Islet of Langerhans (tissue), 1 donor: Measurements from ENCODE around the gene DIAPH2.

ENCODE experiments used
- FAIRE-seq: peaks from one replicate; lab custom pipeline; 2011; peaks lifted over from hg19 to GRCh38; lab: Jason Lieb, UNC

DIAPH2 gene

DNA sequence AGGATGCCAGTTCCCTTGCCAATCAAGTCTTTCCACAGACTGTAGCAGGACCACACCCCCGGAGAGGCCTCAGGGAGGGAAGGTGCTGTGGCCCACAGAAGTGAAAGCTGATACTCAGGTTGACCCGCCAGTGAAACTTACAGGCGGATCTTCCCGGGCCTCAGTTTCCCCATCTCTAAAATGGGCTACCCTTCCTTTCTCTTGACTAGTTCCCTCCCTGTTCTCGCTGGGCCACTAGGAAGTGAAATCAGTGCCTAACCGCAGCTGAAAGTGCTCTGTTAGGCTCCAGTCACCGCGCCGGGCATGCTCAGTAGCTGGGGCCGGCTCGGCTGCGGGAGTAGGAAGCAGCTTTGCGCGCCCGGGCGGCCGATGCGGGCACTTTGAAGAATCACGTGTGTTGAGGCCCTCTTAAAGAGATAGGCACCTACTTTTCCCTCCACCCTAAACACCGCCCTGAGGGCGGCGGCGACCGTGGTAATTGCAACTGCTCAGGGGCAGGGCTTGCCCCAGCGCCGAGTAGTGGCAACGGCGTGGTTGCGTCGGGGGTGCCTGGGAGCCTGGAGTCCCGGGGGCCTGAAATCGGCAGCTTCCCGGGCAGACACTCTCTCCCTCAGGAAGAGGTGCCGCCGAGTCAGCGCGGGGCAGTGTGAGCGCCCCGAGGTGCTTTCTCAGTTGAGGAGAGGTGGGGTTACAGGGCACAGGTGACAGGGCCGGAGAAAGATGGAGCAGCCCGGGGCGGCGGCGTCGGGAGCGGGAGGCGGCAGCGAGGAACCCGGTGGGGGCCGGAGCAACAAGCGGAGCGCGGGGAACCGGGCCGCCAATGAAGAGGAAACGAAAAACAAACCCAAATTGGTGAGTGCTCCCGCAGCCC, at the start of gene DIAPH2:
Gene DIAPH2 (plus strand): TSS at position 504 of the 871 bp plus-strand sequence.
- no peak for FAIRE-seq

DNA sequence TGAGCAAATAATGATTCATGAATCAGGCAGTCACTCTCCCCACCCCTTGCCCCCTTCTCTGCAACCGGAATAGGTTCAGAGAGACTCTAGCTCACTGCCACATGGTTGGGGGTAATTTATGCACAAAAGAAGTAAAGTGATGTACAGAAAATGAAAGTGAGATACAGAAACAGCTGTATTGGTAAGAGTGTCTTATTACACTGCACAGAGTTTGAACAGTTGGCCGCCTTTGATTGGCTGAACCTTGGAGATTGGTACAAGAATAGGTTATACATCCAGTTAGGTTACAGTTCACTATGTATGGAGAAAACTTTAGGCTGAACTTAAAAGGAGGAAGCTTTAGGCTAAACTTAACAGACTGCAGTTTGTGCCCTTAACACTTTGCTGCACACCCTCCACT, 34.6 kb upstream of the DIAPH2 start:
- FAIRE-seq, result peak; percentile 79

DNA sequence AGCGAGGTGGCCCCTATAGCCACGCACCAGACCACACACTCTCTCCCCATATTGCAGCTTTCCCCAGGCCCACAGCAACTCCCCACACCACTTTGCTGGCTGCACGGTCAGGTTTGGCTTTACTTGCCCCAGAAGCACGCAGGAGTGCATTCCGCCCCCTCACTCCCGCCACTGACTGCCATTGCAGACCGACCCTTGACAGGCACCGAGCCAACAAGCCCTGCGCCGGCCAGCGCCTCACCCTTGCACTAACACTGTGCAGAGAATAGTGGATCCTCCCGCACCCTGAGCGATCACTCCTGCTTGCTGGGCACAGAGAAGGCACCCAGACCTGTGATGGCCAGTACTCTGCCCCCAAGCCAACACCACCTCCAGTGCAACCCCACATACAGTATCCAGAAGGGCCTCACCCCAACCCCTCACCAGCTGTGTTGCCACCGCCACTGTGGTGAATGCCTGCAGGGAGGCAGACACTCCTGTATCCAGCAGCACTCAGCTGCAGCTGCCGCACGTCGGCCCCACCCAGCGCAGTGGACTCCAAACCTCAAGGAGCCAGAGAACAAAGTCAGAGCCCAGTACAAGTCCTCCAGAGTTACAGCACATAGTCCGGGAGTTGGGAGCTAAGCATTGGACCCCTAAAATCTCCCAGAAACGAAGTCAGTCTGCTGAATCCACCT, 28.6 kb upstream of the DIAPH2 start:
- FAIRE-seq, result no peak

DNA sequence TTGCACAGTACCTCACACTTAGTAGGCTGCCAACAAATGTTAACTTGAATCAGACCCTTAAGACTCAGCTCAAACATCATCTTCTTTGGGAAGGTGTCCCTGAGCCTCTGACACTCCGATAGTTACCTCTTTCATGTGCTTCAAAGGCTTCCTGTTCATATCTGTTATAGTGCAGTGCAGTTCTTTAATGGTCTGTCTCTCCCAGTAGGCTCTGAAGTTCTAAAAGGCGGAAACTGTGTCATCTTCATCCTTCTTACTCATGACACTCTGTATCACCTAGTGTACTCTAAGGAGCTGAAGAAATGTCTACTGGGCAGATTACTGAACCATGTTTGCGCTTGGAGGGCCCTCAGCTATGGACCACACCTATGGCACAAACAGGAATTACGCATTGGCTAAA, 2.1 kb upstream of the DIAPH2 start:
- FAIRE-seq, result no peak

DNA sequence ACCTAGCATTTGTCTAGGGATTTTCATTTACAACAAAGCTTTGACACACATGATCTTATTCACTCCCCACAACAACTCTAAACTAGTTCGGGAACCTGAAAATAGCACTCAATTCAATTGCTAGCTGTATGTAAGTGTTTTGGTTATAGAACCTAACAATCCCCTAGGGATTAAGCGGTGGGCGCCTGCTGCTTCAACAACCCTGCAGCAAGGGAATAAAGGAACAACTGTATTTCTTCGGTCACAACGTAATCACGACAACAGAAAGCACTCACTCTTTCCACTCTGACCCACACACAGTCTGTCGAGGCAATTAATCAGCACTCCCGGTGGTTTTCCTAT, 674 bp upstream of the DIAPH2 start:
- no peak for FAIRE-seq

DNA sequence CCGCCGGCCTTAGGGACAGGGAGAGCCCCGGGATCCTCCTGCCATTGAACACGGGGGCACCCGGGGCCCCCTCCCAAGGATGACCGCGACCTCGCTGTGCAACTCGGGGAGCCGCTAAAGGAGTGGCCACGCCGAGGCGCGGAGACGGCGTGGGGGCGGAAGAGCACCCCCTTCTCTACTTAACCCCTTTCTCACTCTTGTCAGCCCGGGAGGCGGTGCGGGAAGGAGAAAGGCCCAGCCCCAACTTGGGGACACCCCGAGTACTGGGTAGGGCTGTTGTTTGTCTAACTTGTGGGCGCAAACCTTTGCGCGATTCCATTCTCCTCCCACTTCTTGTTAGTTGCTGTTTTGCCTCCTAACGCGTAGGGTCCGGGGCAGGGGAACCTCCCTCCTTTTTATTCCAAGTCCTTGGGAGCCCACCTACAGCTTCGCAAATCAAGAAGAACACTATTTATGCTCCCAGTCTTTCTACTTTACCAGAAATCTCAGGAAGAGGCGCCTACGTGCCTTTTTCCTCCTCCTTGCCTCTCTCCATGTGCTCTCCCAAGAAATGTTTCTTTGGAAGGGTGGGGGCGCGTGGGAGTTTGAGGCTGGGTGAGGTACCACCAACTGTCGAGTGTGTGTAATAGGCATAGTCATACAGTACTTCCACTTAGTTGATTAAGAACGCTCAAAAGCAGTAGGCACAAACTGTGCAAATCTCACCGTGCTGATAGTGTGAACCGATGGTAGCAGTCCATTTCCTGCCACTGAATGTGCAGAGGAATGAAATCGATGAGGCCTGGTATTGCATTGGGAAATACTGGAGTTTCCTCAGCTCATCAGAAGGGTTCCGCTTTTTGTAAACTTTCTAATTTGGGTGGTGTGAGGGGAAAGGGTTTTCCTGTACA, 813 bp downstream of the DIAPH2 start:
- peak; percentile 49 for FAIRE-seq

DNA sequence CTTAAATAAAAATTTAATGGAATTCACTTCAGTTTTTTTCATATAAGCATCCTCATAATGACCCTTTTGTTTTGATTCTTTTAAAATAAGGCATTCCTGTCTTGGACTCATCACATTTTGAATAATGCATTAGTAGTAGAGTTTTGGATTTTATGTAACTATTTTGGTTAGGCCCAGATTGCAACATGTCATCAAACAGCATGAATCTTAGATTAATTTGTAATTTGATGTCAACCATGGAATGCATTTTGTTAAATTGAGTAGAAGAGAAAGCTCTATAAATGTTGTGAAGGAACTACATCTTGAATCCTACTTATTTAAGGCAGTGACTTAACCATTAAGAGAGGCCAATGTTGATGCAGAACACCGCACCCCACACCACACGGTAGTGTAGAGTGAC, 3.1 kb downstream of the DIAPH2 start:
- FAIRE-seq, result peak; percentile 78

DNA sequence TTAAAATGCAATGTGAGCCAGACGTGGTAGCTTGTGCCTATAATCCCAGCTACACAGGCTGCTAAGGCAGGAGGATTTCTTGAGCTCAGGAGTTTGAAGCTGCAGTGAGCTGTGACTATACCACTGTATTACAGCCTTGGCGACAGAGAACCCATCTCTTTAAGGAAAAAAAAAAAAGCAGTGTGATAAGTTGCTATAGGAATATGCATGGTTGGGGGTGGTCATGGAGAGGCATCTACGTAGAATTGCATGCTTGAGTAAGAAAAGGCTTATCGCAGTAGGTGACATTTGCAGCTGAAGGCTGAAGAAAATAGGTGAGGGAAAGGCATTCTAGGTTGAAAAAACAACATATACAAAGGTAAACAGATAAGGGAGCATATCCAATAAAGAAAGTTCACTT, 4.1 kb downstream of the DIAPH2 start:
- FAIRE-seq, result no peak

DNA sequence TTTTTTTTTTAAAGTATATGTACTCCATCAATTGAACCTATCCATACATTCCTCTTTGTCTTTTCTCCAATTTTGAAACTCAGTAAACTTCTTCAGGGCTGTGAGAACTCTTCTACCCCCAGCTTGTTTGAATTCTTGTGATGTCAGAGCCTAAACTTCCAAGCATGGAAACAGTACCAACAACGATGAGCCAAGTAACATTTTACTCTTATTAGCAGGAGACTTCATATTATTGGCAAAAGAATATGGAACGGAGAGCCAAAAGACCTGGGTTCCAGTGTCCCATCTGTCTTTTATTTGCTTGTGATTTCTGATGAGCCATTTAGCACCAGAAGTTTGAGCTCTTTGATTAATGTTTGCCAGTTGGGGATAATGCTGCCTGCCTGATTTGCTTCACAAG, 5.3 kb downstream of the DIAPH2 start:
- FAIRE-seq, result peak; percentile 30

DNA sequence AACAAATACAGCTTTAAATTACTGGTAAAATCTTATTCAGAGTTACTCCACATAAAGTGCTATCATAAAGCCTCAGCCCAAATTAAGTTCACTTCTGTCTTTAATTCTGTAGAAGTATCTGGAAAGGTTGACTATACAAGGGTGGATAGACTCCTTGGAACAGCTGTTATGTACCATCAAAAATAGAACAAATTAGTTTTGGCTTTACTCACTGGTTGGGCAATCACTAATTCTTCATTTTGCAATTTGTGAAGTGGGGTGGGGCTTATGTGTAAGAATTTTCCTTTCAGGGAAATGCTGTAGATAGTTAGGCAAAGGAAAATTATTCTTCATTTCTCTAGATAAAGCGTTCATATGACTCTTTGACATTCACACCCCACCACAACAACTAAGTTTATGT, 7.8 kb downstream of the DIAPH2 start:
- FAIRE-seq, result no peak

DNA sequence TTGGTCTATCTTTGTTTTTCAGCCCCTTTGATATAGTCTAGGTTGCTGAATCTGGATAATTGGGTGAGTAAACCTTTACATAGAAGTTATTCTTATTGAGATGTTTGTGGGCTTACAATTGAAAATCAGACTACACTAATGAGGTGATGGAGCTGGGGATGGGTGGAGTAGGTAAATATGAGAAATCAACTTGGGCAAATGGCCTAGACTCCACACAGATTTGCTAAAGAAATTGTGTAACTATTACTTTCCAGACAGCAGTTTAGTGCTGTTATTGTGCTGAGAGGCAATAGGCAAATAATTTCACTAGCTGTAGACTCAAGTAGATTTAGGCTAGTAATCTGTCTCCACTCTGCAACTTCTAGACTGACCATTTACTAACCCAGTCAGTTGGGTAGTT, 8.2 kb downstream of the DIAPH2 start:
- peak; percentile 47 for FAIRE-seq

DNA sequence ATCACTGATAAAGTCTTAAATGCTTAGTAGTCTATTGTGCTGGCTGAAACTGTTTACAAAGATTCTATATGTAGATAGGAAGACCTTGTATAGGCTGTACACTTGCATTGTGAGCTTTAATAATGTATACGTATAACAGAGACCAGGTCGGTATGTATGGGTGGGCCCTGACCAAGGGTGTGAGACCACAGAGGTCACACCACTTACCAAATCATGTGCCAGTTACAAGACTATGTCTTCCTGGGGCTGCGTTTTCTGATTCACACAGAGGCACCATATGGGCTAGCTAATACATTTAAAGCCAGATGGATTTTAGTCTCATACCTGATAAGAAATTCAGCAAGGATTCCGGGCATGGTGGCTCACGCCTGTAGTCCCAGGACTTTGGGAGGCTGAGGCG, 8.8 kb downstream of the DIAPH2 start:
- FAIRE-seq, result no peak

DNA sequence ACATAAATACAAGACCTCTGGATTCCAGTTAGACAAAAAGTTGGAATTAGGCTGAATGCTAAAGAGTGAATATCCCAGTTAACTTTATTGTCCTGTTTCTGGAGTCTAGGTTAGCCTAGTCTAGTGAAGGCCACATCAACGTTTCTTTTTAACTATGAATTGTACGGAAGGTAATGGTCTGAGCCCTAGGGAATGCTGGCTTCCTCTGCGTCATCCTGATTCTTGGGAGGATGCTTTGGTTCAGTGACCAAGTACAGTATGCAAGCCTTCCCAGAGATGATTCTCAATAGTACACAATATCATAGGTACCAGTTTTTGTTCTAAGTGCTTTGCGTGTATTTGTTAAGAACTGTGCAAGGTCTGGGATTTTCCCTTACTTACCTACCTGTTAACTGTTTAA, 11.8 kb downstream of the DIAPH2 start:
- FAIRE-seq, result no peak

DNA sequence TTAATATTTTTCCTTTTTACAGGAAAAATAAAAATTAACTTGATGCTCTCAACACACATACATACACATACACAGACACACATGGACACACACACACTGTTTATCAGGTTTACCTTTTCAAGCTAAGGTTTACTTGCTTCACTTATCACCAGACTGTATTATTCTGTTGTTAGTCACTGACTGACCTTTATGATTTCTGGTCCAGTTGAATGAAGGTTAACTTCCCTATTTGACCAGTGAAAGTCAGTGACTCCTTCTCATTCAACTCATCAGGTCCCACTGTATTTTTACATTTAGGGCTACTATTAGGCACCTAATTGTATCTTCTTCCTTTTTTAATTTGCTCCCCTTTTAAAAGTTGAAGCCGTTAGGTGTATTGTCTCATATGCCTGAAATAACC, 16.0 kb downstream of the DIAPH2 start:
- no peak for FAIRE-seq

DNA sequence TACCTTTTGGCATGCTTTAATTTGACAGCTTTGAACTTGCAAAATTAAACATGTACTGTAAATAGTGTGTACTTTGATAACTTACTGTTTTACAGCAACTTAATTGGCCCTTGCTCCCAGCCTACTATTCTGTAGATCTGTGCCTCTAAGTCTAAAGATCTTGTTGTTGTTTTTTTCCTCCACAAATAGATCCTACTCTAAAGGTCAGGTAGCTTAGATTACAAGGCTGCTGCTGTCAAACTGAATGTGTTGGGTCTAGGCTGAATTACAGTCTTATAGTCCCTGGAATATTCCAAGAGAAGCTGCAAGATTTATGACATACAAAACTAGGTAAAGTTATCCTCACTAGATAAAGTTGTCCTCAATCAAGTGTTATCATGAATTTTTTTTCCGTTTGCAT, 18.7 kb downstream of the DIAPH2 start:
- FAIRE-seq, result no peak

DNA sequence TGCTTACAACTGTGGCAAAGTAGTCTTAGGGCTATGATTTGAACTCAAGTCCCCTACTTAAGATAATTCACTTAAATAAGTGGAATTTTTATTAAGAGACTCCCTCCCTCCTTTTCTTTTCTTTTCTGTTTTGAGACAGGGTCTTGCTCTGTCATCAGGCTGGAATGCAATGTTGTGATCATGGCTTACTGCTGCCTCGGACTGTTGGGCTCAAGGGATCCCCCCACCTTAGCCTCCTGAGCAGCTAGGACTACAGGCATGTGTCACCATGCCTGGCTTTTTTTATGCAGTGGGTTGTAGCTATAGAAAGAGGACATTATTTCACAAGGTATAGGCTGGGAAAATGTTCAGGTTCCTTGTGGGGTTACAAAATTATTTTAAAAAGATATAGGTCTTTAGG, 19.2 kb downstream of the DIAPH2 start:
- FAIRE-seq, result no peak

DNA sequence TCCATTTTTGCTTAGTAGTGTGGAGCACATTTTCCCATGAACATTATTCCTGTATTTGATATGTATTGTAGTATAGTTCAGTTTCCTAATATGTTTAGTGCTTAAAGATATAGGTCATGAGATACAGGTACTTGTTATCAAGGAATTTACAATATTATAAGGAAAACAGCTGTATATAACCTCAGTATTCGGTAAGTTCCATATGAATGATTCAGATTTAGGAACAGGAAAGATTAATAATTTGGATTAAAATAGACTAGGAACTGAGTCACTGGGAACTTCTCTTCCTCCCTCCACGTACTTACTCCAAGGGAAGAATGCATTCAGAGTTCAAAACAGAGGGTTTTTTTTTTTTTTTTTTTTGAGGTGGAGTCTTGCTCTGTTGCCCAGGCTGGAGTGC, 20.0 kb downstream of the DIAPH2 start:
- no peak for FAIRE-seq

DNA sequence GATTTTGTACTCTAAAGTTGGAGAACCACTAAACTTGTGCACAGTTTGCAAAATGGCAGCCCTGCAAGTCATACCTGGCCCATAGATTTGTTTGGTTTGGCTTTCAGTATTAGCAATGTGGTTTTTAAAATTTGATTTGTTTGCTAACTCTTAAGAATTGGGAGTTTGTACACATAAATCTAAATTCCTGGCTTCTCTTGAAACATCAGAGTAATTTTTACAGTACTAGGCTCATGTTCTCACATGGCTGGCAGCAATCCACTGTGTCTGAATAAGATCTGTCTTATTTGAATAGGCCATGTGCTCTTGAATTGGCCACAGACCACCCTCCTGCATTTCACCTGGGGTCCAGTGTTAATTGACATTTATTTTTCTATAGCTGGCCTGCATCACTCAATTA, 21.3 kb downstream of the DIAPH2 start:
- FAIRE-seq, result no peak

DNA sequence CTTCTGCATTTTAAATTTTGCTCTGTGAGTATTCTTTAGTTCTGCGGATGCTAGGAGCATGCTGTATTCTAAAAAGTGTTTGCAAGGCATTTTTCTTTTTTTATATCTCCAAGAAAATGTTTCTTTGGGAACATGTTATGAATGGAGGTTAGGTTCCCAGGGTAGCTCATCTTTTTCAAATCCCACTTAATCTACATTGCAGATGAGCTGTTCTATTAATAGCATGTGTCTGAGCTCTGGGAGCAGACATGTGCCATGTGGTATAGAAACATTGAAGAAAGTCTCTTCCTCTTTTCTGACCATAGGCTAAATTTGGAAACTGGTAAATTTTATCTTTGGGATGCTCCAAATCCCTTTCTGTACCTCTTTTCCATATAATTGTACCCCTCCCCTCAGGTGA, 23.2 kb downstream of the DIAPH2 start:
- no peak for FAIRE-seq

DNA sequence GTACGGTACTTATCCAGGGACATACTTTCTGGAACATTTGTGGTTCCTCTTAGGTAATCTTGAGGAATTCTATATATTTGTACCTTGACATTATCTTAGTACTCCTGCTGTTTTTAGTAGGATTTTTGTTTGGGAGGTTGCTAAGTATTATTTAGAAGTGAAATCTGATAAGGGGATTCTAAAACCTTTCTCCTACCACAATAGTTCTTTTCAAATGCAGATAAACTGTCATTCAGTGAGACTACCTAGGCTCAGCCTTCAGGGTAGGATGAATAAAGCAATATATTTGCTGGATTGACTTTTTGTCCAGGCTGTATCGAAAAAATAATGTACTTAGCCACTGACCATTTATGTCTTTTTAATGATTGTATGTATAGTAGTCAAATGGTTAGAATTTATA, 25.4 kb downstream of the DIAPH2 start:
- peak; percentile 17 for FAIRE-seq

DNA sequence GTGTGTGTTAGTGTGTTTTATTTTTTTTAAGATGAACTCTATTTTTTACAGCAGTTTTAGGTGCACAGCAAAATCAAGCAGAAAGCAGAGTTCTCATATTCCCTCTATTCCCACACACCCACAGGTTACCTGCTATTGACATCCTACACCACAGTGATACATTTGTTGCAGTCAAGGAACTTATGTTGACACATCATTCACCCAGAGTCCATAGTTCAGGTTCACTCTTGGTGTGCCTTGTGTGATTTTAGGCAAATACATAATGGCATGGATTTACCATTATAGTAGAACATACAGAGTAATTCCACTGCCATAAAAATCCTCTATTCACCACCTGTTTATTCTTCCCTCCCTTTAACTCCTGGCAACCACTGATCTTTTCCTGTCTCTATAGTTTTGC, 28.7 kb downstream of the DIAPH2 start:
- FAIRE-seq, result no peak

DNA sequence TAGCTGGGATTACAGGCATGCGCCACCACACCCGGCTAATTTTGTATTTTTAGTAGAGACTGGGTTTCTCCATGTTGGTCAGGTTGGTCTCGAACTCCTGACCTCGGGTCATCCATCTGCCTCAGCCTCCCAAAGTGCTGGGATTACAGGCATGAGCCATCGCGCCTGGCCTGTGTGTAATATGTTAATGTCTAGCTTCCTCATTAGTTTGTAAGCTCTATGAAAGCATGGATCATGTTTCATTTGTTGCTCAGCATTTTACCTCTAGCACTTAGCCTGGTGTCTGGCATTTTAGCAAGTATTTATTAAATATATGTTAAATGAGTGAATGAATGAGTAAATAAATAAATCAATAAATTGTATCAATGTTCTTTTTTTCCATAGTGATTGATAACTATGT, 29.8 kb downstream of the DIAPH2 start:
- peak; percentile 92 for FAIRE-seq

DNA sequence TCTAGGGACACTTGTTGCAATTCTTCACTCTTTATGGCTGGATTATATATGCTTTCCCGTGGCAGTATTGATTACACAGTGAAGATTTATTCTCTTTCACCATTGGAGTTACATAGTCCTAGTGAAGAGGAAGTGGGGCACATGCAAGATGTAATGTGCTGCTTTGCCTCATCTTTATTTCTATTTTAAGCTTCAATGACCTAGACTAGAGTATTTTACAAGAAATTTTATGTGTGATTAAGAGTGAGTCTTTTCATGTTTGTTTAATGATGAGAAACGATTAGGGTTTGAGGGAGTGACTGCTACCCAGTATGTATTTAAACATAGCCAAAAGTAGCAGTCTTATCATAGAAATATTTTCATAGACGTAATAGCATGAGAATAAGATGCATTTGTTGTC, 30.8 kb downstream of the DIAPH2 start:
- FAIRE-seq, result no peak
